Ramos (cell line): Measurements from ENCODE around the gene S100A6.
"Not testable (repeated sequence)": the region's sequence is repeated elsewhere in the genome, so short reads cannot be mapped to it uniquely, and the experiment has no call there.

Experiments used
- in situ Hi-C: fragments of 300-500 bp; cut with MboI; formaldehyde crosslinking; loops from one replicate; pipeline ENCODE4 v1.14.3; 2022; ENCODE audit warnings: low sequenced_read_pairs; ENCODE audit not compliant: unreplicated experiment

Gene S100A6

DNA sequence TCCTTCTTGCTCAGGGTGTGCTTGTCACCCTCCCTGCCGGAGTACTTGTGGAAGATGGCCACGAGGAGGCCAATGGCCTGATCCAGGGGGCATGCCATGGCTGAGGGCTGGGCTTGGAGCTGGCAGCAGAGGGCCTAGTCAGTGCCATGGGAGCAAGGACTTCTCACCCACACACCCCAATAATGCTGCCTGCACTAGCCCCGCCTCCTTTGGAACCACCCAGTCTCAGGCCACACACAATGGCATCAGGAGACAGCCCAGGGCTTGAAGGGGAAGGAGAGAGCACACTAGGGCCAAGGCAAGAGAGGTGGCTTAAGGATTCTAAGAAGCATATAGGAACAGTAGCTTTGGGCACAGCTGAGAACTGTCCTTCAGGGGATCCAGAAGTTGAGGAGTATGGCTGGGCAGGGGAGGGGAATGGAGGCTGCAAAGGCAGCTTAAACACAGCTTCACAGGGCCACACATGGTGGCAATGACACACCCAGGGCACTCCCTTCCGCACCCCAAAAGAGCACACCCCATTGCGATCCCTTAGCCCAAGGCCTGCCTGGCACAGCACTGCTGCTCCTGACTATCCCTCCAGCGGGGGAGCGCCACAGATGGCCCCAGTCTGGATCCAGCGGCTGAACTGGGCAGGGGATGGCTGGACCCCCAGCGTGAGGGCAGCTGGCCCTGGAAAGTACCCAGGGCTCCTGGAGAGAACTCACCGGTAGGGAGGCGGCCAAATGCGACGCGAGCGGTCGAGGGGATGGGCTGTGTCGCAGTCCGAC lies at the start of gene S100A6:
TSS of gene S100A6 (minus strand) at position 750 of the 770 bp plus-strand sequence. CDS start at position 98, 652 bp downstream.
- in situ Hi-C loops = no loop called here

DNA sequence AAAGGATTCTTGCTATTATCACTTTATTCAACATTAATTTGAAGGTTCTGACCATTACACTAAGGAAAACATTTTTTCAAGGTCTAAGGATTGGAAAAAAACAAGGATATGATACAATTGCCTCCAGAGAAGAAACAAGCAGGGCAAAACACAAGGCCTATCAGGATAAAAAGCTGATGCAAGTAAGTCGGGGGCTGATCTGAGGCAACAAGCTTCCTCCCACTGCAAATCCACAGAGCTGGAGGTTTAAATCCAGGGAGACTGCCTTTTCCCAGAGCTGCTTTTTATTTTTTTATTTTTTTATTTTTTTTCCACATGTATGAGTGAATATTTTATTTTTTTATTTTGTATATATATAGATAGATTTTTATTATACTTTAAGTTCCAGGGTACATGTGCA lies 49.2 kb upstream of the S100A6 start:
- in situ Hi-C loops = no loop called here

DNA sequence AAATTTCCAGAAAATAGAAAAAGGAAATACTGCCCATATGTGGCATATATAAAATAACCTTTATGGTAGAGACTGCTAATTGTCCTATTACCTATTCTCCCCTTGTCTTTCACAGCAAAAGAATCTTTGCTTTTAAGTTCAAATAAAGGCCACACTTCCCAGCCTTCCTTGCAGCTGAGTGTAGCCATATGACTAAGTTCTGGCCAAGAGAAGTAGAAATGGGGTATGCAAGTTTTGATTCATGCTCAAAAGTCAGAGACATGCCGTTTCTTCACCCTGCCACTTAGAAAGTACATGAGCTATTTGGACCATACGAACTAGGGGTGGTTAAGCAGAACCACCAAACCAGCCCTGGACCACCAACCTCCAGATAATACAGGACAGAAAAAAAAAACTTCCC lies 48.2 kb upstream of the S100A6 start:
- in situ Hi-C loops = no loop called here

DNA sequence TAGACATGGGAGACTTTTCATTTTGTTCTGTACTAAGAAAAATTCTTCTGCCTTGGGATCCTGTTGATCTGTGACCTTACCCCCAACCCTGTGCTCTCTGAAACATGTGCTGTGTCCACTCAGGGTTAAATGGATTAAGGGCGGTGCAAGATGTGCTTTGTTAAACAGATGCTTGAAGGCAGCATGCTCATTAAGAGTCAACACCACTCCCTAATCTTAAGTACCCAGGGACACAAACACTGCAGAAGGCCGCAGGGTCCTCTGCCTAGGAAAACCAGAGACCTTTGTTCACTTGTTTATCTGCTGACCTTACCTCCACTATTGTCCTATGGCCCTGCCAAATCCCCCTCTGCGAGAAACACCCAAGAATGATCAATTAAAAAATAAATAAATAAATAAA lies 47.7 kb upstream of the S100A6 start:
- in situ Hi-C loops = not testable (repeated sequence)

DNA sequence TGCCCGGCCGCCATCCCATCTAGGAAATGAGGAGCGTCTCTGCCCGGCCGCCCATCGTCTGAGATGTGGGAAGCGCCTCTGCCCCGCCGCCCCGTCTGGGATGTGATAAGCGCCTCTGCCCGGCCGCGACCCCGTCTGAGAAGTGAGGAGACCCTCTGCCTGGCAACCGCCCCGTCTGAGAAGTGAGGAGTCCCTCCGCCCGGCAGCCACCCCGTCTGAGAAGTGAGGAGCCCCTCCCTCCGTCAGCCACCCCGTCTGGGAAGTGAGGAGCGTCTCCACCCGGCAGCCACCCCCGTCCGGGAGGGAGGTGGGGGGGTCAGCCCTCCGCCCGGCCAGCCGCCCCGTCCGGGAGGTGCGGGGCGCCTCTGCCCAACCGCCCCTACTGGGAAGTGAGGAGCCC lies 47.0 kb upstream of the S100A6 start:
- in situ Hi-C loops = not testable (repeated sequence)

DNA sequence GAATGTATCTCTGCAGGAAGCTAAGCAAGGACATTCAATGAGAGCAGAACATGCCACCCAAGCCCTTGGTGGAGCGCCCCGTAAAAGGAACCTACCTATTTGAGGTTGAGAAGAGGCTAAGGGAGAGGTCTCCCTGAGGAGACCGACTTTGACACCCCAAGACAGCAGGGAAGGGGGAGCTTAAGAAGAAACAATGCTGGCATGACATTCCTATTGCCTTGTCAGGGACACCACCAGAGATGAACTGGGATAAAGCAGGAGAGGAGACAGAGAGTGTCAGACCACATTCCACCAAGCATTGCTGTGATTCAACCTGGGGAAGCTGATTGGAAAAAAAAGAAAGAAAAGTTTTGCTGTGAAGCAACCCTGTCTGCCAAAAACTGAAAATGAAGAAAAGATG lies 43.1 kb upstream of the S100A6 start:
- in situ Hi-C loops = no loop called here

DNA sequence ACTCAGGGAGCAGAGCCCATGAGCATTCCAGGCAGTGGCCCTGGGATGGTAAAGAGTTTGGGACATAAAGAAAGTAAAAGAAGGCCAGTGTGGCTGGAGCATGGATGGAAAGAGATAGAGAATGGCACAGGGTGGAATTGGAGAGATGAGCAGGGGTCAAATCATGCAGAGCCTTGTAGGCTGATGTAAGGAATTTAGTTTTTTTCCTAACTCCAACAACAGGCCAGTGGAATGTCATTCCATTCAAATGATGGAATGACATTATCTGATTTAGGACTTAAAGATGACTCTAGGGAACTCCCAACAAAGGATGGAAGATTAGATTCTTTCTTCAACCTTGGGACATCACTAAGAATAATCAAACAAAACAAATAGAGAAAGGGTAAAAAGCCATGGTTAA lies 42.7 kb upstream of the S100A6 start:
- in situ Hi-C loops = no loop called here

DNA sequence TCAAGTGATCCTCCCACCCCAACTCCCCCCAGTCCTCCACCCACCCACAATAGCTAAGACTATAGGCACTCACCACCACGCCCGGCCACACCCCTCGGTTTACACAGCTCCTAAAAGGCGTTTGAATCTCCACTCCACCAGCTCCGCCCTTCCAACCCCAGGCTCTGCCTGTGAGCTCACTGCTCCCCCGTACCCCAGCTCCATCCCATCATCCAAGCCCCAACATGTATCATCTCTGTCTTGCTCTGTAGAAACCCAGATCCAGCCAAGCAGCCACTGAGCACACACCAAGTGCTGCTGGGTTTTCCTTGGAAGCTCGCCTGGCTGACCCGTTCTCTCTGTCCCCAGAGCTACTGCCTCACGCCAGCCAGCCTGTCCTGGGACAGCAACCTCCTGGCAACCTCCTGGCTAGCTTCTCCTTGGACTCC lies 41.8 kb upstream of the S100A6 start:
- in situ Hi-C loops = no loop called here

DNA sequence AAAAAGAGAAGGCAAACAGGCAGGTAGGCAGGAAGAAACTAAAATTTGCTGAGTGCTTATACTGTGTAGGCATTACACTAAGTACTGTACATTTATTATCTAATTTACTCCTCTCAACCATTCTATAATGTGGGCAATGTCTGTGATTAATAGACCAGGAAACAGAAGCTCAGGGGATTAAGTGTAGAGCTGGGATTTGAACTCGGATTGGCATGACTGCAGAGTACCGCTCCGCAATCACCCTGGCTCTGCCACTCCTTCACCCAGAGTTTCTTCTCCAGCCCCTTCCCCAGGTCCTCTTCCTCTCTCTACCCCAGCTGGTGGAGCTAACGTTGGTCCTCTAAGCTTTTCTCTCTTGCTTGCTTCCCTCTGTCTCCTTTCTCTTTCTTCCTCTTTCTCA lies 41.3 kb upstream of the S100A6 start:
- in situ Hi-C loops = no loop called here

DNA sequence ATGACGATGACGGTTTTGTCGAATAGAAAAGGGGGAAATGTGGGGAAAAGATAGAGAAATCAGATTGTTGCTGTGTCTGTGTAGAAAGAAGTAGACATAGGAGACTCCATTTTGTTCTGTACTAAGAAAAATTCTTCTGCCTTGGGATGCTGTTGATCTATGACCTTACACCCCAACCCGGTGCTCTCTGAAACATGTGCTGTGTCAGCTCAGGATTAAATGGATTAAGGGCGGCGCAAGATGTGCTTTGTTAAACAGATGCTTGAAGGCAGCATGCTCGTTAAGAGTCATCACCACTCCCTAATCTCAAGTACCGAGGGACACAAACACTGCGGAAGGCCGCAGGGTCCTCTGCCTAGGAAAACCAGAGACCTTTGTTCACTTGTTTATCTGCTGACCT lies 39.7 kb upstream of the S100A6 start:
- in situ Hi-C loops = not testable (repeated sequence)

DNA sequence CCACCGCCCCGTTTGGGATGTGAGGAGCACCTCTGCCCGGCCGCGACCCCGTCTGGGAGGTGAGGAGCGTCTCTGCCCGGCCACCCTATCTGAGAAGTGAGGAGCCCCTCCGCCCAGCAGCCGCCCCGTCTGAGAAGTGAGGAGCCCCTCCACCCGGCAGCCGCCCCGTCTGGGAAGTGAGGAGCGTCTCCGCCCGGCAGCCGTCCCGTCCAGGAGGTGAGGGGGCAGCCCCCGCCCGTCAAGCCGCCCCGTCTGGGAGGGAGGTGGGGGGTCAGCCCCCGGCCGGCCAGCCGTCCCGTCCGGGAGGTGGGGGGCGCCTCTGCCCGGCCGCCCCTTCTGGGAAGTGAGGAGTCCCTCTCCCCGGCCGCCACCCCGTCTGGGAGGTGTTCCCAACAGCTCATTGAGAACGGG lies 39.3 kb upstream of the S100A6 start:
- in situ Hi-C loops = not testable (repeated sequence)

DNA sequence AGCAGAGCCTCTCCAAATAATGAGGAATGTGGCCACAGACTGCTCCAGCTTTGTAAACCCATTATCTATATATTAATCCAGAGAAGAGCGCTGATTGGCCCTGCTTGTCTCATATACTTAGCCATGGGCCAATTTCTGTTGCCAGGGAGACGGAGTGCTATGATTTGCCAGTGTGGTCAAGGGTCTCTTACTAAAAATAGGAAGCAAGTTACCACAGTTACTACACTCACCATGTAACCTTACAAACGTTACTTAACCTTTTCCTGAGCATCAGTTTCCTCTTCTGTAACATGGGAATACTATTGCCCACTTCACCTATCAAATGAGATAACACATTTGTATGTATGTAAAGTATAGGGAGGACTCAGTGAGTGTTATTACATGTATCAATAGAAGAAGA lies 37.6 kb upstream of the S100A6 start:
- in situ Hi-C loops = no loop called here

DNA sequence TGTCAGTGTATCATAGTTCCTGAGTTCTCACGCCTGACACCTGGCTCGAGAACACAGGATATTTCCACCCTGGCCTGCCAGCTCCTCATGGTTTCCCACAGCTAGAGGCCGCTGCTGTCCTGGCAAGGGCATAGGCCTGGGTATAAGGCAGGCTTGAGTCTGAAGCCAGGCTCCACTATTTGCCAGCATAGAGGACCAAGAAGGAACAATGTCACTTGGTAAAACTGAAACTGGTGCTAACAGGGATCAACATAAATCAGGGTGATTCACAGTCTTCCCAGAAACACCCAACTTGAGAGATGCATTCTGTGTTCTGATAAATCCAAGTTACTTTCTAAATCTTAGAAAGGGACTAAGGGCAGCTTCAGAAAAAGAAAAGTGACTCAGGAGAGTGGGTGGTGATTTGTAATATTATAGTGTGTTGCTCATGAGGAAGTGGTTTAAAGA lies 36.8 kb upstream of the S100A6 start:
- in situ Hi-C loops = no loop called here

DNA sequence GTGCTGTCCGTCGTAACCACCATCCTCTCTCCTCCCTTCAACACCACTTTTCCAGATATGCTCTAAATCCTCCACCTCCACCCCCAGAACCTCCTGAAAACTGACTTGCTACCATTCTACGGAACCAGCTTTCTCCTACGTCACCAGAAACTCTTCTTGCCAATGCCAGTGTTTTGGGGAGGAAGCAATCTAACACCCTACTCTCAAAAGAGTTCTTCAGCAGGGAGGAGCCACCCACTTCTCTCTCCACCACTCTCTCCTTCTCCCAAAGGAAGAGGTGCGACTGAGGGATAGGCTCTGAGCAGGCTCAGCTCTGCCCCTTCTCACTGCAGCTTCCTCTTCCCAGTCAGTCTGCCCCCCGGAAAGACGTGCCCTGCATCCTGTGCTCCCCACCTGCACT lies 35.9 kb upstream of the S100A6 start:
- in situ Hi-C loops = no loop called here

DNA sequence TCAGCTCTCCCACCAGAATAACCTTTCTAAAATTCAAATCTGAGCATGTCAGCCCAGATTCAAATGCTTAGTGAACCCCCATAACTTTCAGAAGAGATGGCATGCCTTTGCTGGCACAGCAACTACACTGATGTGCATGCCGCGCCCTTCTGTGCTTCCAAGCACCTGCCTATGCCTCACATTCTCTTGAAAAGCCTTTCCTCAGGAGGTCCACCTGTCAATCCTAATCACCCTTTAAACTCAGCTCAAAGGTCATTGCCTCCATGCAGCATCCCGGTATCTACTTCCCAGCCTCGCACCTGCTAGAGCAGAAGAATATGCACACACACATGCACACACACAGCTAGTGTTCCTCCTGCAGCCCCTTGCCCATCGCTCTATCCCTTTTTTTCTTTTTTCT lies 35.1 kb upstream of the S100A6 start:
- in situ Hi-C loops = no loop called here

DNA sequence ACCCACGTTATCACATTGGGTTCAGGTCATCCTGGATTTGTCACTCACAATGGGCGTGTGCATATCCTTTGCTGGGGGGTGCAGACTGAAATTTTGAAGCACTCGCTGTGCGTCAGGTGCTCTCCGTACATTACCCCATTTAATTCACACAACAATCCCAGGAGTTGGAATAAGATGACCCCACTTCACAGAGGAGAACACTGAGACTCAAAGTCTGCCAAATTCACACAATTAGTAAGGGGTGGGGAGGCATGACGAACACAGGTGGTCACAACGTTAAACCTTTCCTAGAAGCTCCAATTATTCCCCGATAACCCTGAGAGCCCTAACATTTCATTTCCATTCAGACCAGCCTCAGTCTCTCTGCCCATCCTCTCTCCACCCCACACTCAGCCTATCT lies 33.7 kb upstream of the S100A6 start:
- in situ Hi-C loops = no loop called here

DNA sequence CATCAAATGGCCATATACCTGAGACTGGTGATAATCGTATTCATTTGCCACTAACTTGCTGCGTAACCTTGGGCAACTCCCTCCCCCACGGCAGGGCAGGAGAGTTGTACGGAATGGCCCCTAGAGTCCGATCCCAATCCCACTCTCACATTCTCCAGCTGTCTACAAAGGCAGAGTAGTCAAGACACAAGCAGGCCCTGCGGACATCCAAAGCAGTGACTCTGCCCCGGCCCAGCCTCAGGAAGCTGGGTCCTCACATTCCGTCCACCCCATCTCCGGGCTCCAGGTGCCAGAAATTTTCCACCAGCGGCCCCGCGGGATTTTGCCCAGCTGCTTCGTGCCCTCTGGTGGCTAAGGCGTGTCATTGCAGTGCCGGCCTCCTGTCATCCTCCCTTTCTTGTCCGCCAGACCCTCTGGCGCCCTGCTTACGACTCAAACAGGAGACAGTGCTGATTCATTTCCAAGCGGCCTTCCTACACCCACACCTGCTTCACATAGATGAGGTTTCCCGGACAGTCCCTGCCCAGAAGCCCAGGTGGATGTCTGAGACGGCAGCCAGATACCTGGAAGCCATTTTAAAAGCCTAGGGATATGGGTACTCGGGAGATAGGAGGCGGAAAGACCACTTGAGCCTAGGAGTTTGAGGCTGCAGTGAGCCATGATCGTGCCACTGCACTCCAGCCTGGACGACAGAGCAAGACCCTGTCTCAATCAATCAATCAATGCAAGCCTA lies 32.7 kb upstream of the S100A6 start:
- in situ Hi-C loops = no loop called here

DNA sequence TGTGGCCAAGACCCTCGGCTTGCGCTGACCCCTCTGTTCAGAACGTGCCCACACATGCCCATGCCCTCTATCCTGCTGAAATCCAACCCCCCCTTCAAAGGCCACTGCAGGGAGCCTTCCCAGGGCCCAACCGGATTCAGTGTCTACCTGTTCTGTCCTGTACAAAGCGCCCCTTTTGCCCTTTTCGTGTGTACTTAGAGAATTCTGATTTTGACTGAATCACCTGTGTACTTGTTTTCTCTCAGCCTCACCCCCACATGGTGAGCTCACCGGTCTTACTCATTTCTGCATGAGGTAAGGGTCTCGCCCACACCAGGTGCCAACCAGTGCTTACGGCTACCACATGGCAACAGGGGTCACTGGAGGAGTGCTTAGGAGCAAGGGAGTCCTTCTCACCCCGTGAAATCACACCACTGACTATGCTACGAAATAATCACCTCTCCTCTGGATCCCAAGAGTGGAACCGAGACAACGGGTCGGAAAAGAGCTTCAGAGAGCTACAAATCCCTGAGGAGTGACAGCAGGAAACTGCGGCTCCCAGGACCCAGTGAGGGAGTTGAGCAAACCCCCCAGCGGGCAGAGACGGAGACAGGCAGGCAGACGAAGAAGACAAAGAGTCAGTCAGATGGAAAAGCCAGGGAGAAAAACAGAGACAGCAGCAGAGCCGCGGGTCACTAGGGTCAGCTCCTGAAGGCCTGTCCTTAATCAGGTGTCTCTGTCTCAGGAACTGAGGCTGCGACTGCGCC lies 32.0 kb upstream of the S100A6 start:
- in situ Hi-C loops = no loop called here

DNA sequence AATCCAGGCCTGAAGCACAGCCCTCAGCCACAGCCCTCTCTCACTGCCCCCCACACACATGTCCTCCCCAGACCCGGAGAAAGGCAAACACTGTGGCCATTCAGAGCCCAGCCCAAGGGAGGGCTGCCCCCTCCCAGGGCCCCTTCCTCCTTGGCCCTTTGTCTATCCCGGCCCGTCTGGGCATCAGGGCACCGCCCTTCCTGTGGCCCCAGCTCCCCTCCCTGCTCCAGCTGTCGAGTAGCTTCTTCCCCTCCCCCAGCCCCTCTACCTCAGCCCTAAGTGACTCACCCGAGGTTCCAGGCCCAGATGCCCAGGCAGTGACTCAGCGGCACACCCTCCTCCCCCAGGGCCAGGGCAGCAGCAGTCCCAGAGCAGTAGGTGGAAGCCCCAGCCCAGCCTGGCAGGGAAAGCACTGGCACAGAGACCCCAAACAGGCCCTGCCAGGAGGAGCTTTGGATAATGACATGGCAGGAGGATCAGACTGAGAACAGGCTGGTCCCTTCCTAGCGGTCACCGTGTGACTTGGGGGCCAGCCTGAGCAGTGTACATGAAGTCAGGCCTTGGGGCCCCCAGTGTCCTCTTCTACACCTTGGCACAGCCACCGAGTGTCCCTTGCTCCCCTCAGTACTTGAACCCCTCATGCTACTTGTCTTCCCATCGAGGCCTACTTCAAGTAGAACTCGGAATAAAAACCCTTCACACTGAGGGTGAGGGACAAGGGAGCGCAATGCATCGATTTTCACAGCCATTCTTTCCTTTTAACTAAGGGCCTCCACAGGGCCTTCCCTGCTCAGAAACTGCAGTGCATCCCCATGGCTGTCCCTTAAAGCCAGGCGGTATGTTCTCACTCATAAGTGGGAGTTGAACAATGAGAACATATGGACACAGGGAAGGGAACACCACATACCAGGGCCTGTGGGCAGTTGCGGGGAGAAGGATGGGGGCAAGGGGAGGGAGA lies 30.9 kb upstream of the S100A6 start:
- in situ Hi-C loops = no loop called here
